A549 (cell line): ENCODE data around the gene VPS13D.

ENCODE experiments used
- CEBPB ChIP-seq, 2 experiments: fragments of >200 bp in 1 of 2; sonication (Bioruptor Twin) in 1 of 2; formaldehyde crosslinking in 1 of 2; IDR thresholded peaks; 2 replicates each; pipeline ENCODE4 v1.6.1; 2012 to 2016
- POLR2A ChIP-seq: IDR thresholded peaks from 2 replicates; pipeline ENCODE4 v1.6.1; 2012; ENCODE audit warnings: mild to moderate bottlenecking, low read length

GRCh38 chr1:12422488-12422887, 192.7 kb downstream of the VPS13D start:
- TF ChIP-seq POLR2A (no peak), CEBPB (IDR thresholded peaks at IDR 0.05) (no peak)
